G401 (cell line): Measurements from ENCODE around the gene SERPINB8. TPM values are rescaled to one million over a fixed set of nuclear protein-coding genes. Genes with fewer than 3 reads are reported as not detected.
"Not testable (repeated sequence)": the region's sequence is repeated elsewhere in the genome, so short reads cannot be mapped to it uniquely, and the experiment has no call there.

Source experiments
- DNase-seq: peaks from one replicate; pipeline ENCODE4 v3.0.0-alpha.2; 2015; ENCODE audit warnings: low spot score
- in situ Hi-C: cut with HindIII; loops from 2 replicates; pipeline ENCODE4 v1.10.0; 2016; ENCODE audit warnings: low sequenced_read_pairs, mixed read lengths
- total RNA-seq: library from RNA; depleted of rRNA; stranded (reverse); fragments of >200 nt; shearing (Covaris generic); gene quantifications from 2 replicates; pipeline ENCODE4 v1.2.3, GENCODE V29; 2014; rRNA removed

SERPINB8 gene, protein sequence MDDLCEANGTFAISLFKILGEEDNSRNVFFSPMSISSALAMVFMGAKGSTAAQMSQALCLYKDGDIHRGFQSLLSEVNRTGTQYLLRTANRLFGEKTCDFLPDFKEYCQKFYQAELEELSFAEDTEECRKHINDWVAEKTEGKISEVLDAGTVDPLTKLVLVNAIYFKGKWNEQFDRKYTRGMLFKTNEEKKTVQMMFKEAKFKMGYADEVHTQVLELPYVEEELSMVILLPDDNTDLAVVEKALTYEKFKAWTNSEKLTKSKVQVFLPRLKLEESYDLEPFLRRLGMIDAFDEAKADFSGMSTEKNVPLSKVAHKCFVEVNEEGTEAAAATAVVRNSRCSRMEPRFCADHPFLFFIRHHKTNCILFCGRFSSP
- not detected in 2 replicates for total RNA-seq

DNA sequence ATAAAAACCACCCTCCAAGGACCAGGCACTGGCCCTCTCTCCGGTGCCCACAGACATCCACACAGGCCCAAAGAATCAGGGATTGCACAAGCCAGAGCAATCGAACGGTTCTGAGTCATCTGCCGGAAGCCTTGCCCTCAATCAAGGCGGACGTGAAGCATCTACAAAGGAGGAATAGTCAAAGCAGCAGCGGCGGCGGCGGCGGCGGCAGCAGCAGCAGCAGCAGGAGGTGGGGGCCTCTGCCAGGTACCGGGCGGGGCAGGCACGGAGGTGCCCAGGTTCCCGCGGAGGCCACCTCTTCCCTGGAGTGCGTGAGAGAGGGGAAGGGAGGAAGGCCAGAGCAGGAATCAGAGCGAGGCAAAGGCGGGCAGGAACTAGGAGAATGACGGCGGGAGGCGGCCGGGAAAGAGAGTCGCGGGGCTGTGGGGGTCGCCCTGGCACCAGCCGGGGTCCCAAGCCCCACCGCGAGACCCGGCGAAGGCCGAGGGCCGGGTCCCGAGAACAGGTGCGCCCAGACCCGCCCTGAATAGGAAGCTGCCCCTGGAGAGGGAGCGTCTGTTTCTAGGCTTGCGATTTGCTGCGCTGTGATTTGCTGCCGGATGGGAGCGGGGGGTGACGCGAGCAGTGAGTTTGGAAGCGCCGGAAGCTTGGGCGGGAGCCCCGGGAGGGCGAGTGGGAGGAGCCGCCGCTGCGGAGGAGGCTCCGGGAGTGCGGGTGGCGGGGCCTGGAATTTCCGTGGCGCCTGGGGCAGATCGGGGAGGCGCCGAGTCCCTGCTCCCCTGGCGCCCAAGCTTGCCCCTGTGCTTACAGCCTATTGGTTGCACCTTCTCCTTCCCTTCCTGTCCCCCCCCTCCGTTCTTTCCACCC lies at the start of gene SERPINB8:
TSS of gene SERPINB8 (plus strand) at position 140 of the 867 bp plus-strand sequence. CDS start 8,228 bp downstream, outside the sequence.
- DNase-seq = peak; percentile 96
- in situ Hi-C loops = no loop called here

DNA sequence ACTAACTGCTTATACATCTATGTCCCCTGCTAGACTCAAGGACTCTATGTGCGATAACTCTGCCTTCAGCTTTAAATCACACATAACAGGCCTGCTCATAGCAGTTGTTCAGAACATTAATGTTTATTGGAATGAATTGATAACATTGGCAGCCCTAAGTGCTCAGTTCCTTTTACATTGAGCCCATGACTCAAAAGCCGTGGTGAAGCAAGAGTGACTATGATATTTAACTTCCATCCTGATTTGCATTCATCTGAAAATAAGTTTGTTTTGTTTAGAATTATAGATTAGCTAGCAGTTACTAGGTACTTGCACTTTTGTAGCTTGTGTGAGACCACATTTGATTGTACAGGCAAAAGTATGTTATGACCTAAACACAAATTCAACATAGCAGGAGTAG lies 47.8 kb upstream of the SERPINB8 start:
- in situ Hi-C loops = no loop called here
- DNase-seq = no peak

DNA sequence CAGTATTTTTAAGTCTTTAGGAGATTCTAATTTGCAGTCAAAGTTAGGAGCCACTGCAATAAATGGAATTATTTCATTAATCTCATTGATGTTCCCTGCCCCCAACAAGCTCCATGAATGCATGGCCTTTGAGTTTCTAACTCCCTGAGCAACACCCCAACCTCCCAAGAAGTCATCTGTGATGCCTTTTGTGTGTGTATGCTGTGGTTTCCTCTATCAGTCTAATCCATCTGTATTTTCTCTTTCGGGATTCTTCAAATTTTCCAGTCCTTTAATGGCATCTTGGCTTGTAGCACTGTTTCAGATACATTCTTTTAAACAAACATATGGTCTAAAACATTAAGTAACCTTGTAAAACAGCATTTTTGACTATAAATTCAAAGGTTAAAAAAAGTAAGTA lies 45.3 kb upstream of the SERPINB8 start:
- in situ Hi-C loops = no loop called here
- no peak for DNase-seq

DNA sequence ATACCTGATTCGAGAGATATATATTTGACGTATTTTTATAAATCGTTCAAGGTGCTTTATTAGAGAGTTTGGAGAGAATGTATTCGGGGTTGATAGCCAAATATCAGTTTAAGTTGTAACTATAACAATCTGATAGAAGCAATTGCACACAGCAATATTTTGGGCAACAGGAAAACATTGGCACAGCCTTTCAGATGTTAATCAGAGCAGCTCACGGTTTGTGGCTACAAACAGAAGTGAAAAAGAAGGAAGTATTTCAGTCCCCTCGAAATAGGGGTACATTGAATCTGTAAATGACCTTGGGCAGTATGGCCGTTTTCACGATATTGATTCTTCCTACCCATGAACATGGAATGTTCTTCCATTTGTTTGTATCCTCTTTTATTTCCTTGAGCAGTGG lies 41.5 kb upstream of the SERPINB8 start:
- in situ Hi-C loops = no loop called here
- no peak for DNase-seq

DNA sequence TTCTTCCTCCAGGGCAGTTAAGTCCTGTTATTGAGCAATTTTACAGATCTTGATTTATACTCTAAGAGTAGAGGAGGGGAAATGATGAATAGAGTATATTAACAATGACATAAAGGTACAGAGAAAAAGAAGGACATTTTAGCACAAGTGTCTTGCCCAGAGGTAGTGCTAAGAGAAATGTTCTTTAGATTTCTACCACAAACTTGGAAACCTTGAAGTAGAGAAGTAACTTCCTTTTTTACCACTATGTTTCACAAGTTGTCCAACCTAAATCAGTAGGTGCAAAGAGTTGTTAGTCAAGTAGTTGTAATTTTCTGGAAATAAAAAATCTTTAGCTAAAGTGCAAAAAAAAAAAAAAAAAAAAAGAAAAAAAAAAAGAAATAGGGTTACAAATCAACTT lies 40.5 kb upstream of the SERPINB8 start:
- in situ Hi-C loops = not testable (repeated sequence)

DNA sequence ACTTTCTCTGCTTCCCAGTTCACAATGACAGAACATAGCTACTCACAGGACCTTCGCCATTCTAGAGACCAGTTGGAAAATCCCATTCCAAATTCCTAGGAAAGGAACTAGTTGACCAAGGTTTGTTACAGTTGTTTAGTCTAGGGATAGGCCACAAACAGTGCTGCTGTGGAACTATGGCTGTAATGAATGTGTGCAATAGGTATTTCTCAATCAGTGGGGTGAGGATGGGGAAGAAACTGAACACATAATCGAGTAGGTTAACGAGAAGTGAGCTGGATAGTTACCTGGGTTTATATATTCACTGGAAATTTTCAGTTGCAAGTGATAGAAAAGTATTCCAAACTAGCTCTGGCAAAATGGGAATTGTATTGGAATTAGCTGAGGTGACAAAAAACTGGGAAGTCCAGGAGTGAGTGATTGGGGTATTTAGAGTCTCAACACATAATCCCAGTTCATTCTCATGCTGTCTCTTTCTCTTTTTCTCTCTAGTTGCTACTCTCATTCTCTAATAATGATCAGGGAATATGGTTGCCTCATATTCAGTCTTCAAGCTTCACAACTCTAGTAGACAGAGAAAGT lies 39.0 kb upstream of the SERPINB8 start:
- DNase-seq = no peak
- in situ Hi-C loops = no loop called here

More for the DNA sequence above, 40.5 kb upstream of the SERPINB8 start:
- DNase-seq = not testable (repeated sequence)

DNA sequence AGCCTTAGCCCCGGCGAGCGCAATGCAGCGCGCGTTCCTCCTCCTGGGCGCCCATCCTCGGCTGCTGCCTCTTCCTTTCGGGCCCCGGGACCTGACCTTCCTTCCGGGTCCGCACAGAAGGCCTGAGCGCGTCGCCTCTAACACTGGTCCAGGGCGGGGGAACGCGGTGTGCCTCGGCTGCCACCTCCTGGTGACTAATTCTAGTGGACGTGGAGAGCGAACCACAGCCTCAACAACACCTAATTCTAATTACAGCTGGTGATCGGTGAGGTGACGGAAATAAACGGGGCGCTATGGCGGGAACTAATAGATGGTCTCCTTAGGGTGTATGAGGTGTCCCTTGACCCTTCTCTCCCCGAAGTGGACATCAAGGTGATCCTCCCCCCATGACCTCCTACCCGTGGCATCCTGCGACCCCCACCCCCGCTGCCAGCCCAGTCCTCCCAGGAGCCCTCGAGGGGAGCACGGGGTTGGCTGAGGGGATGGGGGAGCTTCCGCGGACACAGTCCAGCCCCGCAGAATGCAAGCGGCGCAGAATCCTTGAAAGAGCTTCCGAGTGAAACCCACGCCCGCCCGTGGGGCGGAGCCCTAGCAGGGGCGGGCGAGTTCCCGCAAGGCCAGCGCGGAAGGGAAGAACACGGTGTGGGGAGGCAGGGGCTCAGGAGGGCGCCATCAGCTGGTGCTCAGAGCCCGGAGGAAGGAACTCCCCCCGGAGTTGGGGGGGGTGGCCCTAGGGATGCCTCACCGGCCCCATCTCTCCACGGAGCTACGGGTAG lies 33.5 kb upstream of the SERPINB8 start:
- in situ Hi-C loops = no loop called here
- peak; percentile 42 for DNase-seq

DNA sequence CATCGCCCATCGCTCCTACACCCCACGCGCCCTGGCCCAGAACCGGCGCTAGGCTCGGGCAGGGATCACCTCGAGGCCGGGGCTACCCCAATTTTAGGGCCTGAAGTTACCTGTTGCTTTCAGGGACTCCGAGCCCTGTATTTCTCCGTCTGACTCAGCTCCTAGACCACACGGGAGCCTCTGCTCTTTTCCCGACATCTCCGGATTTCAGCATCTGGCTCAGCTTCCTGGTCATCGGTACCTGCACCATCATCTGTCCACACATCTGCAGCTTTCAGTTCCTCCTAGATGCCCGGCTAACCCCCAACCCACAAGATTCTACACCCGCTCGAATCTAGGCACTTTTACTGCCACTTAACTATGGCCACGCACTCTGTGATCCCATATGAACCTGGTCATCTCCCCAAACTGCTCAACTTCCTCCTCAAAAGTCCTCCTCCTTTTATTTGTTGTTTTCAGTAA lies 32.9 kb upstream of the SERPINB8 start:
- DNase-seq = no peak
- in situ Hi-C loops = no loop called here

DNA sequence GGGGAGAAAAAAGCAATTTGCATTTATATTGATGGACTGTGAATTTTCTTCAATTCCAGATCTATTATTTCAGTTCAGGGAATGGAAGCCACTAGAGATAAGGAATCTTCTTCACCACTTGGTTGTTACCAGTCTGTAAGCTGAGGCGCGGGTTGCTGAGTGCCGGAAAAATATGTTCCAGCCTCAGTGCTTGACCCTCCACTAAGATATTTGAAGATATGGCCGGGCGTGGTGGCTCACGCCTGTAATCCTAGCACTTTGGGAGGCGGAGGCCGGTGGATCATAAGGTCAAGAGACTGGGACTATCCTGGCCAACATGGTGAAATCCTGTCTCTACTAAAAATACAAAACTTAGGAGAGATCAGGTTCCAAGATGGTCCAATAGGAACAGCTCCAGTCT lies 29.9 kb upstream of the SERPINB8 start:
- in situ Hi-C loops = no loop called here
- no peak for DNase-seq

DNA sequence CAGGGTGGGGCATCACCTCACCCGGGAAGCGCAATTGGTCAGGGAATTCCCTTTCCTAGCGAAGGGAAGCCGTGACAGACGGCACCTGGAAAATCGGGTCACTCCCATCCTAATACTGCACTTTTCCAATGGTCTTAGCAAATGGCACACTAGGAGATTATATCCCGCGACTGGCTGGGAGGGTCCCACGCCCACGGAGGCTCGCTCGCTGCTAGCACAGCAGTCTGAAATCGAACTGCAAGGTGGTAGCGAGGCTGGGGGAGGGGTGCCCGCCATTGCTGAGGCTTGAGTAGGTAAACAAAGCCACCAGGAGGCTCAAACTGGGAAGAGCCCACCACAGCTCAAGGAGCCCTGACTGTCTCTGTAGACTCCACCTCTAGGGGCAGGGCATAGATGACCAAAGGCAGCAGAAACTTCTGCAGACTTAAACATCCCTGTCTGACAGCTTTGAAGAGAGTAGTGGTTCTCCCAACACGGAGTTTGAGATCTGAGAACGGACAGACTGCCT lies 29.3 kb upstream of the SERPINB8 start:
- DNase-seq, in situ Hi-C loops: not testable (repeated sequence)

DNA sequence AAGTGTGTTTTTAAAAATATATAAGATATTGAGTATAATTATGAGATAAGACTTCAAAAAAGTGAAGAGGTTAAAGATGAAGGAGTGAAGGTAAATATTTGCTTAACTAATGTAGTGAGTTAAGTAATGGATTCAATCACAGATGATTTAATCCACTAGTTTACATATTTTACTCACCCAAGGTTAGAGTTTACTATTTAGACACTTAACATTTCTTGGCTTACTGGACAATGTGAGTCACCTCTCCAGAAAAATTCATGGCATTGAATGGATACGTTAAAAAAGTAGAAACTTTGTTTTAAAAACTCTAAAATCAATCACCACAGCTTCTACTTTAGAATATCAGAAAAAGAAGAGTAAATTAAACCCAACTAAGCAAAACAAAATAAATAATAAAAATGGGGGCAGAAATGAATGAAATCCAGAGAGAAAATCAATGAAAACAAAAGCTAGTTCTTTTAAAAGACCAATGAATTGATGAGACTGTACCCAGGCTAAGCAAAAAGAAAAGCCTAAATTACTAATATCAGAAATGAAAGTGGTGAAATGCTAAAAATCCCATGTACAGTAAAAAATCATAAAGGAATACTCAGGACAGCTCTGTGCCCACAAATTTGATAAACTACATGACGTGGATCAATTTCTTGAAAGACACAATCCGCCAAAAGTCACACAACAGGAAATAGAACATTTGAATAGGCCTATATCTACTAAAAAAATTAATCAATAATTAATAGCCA lies 22.7 kb upstream of the SERPINB8 start:
- in situ Hi-C loops = no loop called here
- DNase-seq = no peak

DNA sequence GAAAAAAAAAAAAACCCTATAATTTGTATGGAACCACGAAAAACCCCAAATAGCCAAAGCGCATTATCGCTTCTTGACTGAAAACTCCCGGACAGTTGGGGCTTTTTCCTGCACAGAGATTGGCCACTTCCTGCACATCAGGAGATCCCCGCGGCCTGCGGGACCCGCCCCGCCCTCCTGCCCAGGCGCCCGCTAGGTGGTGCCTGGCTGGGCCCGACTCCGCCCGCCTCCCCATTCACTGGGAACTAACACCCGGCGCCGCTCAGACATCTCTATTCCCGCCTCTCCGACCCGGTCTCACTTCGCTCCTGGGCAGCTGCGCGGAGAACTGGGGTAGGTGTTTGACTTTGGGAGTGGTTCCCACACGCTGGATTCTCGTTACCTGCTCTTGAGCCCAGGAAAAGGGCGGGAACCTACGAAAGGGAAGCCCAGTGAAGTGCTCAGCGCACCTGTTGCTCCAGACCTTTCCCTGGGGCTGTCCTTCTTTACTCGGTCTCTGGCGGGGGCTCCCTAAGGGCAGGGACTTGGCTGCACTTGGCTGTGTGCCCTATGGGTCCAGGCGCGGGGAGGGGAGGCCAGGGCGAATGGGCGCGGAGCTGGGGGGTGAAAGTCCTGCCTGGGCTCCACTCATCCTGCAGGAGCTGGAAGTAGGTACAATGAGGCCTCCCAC lies 20.7 kb upstream of the SERPINB8 start, which contains the start of gene HMSD:
TSS of gene HMSD (plus strand) at position 234 of the 670 bp plus-strand sequence. CDS start 4,155 bp downstream, outside the sequence.
- DNase-seq = no peak
- in situ Hi-C loops = no loop called here

DNA sequence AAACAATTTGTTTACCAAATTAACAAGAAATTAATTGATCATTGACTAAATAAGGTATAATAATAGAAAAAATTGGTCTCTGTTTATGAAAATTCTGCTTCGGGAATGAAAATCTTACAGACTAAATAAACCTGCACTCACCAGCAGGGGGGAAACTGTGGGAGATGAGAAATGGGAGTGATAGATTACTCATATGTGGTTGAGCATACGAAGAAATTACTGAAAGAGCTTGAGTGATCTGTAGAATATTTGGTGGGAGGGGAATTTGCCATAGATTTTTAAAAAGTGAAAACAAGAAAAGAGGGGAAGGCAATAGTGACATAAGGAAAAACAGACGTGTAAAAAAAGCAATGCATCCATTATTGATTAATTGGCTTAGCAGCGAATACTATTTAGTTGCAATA lies 18.6 kb upstream of the SERPINB8 start:
- DNase-seq = no peak
- in situ Hi-C loops = no loop called here

DNA sequence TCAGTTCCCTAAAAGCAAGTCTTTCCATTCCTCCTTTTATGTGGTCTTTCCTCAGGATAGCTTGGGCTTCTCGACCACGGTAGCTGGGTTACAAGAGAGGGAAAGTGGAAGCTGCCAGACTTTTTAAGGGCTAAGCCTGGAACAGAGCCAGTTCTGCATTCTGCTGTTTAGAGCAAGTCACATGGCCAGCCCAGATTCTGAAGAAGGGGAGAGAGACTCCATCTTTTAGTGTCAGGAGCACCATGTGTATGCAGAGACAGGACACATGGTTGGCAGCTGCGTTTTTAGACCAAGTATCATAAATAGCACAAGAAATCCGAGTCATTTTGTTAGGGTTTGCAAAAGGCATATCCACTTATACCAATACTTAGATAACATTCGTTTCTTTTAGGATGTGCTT lies 16.1 kb upstream of the SERPINB8 start:
- in situ Hi-C loops = no loop called here
- DNase-seq = no peak

DNA sequence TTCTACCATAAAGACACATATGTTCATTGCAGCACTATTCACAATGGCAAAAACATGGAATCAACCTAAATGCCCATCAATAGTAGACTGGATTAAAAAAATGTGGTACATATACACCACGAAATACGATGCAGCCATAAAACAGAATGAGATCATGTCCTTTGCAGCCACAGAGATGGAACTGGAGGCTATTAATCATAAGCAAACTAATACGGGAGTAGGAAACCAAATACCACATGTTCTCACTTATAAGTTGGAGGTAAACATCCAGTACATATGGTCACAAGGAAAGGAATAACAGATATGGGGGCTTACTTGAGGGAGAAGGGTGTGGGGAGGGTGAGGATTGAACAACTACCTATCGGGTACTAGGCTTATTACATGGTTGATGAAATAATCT lies 13.1 kb upstream of the SERPINB8 start:
- no peak for DNase-seq
- in situ Hi-C loops = no loop called here

DNA sequence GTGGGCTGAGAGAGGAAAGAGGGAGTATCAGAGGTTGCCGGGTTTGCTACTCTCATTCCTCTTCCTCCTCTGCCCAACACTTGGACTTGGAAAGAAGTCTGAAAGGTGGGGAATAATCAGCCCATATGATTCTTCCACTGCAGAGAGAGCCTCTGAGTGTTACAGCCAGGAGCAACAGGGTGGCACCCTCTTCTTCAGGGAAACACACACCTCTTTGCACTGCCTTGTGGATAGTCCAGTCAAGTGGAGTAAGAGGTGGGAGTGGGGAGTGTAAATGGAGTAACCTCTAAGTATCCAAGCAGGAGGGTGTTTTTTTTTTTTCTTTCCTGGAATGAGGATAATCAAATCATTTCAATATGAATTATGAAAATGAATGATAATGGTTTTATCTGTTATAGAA lies 9.0 kb upstream of the SERPINB8 start:
- DNase-seq = no peak
- in situ Hi-C loops = no loop called here

DNA sequence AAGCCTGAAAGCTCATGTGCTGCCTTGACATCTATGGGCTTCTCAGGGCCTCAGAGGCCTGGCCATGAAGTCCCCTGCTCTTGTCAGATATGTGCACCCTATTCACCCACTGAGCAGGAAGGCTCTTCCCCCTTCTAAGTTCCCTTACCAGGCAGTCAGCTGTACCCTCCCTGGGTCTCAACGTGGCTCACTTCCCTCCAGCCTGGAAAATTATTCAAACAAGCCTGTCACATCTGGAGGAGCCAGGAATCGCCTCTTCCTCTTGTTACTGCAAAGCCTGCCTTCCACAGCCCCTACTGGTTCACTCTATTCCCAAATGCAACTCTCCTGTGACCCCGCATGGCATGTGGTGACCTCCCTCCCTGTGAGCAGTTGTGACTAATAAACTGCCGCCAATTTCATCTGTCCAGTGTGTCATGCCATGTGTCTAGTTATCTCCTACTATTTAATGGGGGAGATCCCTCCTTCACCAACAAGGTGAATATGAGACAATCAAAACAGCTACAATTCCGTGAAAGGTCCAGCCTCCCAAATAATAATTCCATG lies 8.4 kb upstream of the SERPINB8 start:
- no peak for DNase-seq
- in situ Hi-C loops = no loop called here
